GM21381 (cell line): ENCODE measurements around the gene LGALS16.
"Not testable (repeated sequence)": the region's sequence is repeated elsewhere in the genome, so short reads cannot be mapped to it uniquely, and the experiment has no call there.

Source experiments
- ATAC-seq: cut with Tn5 transposase; IDR thresholded peaks from one replicate; pipeline ENCODE4 v1.9.1; 2021; ENCODE audit warnings: mild to moderate bottlenecking, moderate library complexity; ENCODE audit not compliant: unreplicated experiment

LGALS16 gene

GRCh38 chr19:39677961-39678889 is 22.5 kb downstream of the LGALS16 start:
- no peak for ATAC-seq

- ATAC-seq: peak; percentile 64
Measured at GRCh38 chr19:39679056-39679790, 23.5 kb downstream of the LGALS16 start.

- peak; percentile 18 for ATAC-seq
Measured at GRCh38 chr19:39679791-39680168, 24.1 kb downstream of the LGALS16 start.

GRCh38 chr19:39680593-39680992 is 24.9 kb downstream of the LGALS16 start:
- ATAC-seq: no peak

GRCh38 chr19:39681416-39681815 is 25.7 kb downstream of the LGALS16 start:
- no peak for ATAC-seq

- ATAC-seq: no peak
Measured at GRCh38 chr19:39684267-39684666, 28.6 kb downstream of the LGALS16 start.

- no peak for ATAC-seq
Measured at GRCh38 chr19:39686739-39687138, 31.0 kb downstream of the LGALS16 start.

GRCh38 chr19:39688637-39689036 is 32.9 kb downstream of the LGALS16 start:
- not testable (repeated sequence) for ATAC-seq

GRCh38 chr19:39692166-39692565 is 36.5 kb downstream of the LGALS16 start:
- no peak for ATAC-seq

- no peak for ATAC-seq
Measured at GRCh38 chr19:39692822-39693221, 37.1 kb downstream of the LGALS16 start.

GRCh38 chr19:39695759-39696158 is 40.0 kb downstream of the LGALS16 start:
- no peak for ATAC-seq

GRCh38 chr19:39696387-39696786 is 40.7 kb downstream of the LGALS16 start:
- no peak for ATAC-seq

- ATAC-seq: no peak
Measured at GRCh38 chr19:39698535-39698934, 42.8 kb downstream of the LGALS16 start.

- ATAC-seq: no peak
Measured at GRCh38 chr19:39701291-39701690, 45.6 kb downstream of the LGALS16 start.

- ATAC-seq: no peak
Measured at GRCh38 chr19:39704181-39705044, 48.7 kb downstream of the LGALS16 start, which contains the start of gene LGALS14. Gene LGALS14 (plus strand): TSS chr19:39704481. CDS start chr19:39704529, 48 bp downstream.

- no peak for ATAC-seq
Measured at GRCh38 chr19:39705578-39706188, 50.0 kb downstream of the LGALS16 start.

- ATAC-seq: no peak
Measured at GRCh38 chr19:39708594-39708993, 52.9 kb downstream of the LGALS16 start.

- no peak for ATAC-seq
Measured at GRCh38 chr19:39709026-39709872, 53.5 kb downstream of the LGALS16 start.
